OCI-LY7 (cell line): ENCODE results near the gene POM121L2.

Experiments used
- EZH2phosphoT487 ChIP-seq: fragments of 200-600 bp; sonication (generic); IDR thresholded peaks from 2 replicates; pipeline ENCODE4 v1.6.1; 2018; ENCODE audit warnings: low read depth, borderline replicate concordance, mild to moderate bottlenecking, mixed run types, antibody characterized with exemption, low read length, moderate library complexity, mixed read lengths
- TF ChIP-seq, protein P1 (sequence below): fragments of 200-600 bp; sonication (generic); conservative IDR thresholded peaks from 2 replicates; pipeline ENCODE4 v1.5.1; 2014; ENCODE audit warnings: mild to moderate bottlenecking, antibody characterized with exemption, low read length, moderate library complexity, mixed read lengths

DNA sequence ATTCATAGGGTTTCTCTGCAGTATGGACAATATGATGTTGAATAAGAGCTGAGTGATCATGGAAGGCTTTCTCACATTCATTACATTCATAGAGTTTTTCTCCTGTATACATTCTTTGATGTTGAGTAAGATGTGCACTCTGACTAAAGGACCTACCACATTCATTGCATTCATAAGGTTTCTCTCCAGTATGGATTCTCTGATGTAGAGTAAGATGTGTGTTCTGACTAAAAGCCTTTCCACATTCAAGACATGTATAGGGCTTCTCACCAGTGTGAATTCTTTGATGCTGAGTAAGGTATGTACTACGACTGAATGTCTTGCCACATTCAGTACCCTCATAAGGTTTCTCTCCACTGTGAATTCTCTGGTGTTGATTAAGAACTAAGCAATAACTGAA lies 47.2 kb upstream of the POM121L2 start:
- TF ChIP-seq, protein P1, sequence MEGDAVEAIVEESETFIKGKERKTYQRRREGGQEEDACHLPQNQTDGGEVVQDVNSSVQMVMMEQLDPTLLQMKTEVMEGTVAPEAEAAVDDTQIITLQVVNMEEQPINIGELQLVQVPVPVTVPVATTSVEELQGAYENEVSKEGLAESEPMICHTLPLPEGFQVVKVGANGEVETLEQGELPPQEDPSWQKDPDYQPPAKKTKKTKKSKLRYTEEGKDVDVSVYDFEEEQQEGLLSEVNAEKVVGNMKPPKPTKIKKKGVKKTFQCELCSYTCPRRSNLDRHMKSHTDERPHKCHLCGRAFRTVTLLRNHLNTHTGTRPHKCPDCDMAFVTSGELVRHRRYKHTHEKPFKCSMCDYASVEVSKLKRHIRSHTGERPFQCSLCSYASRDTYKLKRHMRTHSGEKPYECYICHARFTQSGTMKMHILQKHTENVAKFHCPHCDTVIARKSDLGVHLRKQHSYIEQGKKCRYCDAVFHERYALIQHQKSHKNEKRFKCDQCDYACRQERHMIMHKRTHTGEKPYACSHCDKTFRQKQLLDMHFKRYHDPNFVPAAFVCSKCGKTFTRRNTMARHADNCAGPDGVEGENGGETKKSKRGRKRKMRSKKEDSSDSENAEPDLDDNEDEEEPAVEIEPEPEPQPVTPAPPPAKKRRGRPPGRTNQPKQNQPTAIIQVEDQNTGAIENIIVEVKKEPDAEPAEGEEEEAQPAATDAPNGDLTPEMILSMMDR: no peak
- no peak for TF ChIP-seq EZH2phosphoT487
